ENCODE measurements around the gene DBET.
"Not testable (repeated sequence)": the region's sequence is repeated elsewhere in the genome, so short reads cannot be mapped to it uniquely, and the experiment has no call there.

- not testable (repeated sequence) for TF ChIP-seq CTCF (IDR thresholded peaks at IDR 0.05); ZFX (IDR thresholded peaks at IDR 0.05; ENCODE audit: borderline replicate concordance)
Observed at GRCh38 chr4:190094031-190094430, 29.7 kb downstream of the DBET start.
